OCI-LY7 (cell line): ENCODE data around the gene FBXO28. TPM values are rescaled to one million over a fixed set of nuclear protein-coding genes. Genes with fewer than 3 reads are reported as not detected.

Experiments used
- BruUV-seq: library from RNA; stranded (reverse); fragments of 400-500 nt; replicated peaks from 2 replicates; lab custom pipeline; 2021; lab: Mats Ljungman, UMichigan
- CTCF ChIA-PET: fragments of 300-600 bp; sonication (Branson Sonifier 250); formaldehyde crosslinking; loops from one replicate; lab custom pipeline; 2022; ENCODE audit warnings: antibody characterized with exemption; ENCODE audit not compliant: unreplicated experiment; lab: Charles Lee
- POLR2A ChIA-PET: fragments of 300-600 bp; sonication (Branson Sonifier 250); formaldehyde crosslinking; loops from one replicate; lab custom pipeline; 2022; ENCODE audit warnings: antibody characterized with exemption; lab: Charles Lee
- DNase-seq: peaks from one replicate; pipeline ENCODE4 v3.0.0-alpha.2; 2015; ENCODE audit warnings: low spot score
- H2AFZ ChIP-seq: fragments of 200-600 bp; sonication (generic), shearing (Covaris generic); 2 replicates; pipeline ENCODE4 v1.6.1; 2014; ENCODE audit warnings: mild to moderate bottlenecking, antibody characterized with exemption, low read length, moderate library complexity
- H3K27ac ChIP-seq: fragments of 200-600 bp; sonication (generic); 2 replicates; pipeline ENCODE4 v1.5.1; 2014; ENCODE audit warnings: mixed run types, low read depth, mild to moderate bottlenecking, moderate library complexity, low read length, inconsistent platforms; ENCODE audit not compliant: poor library complexity, severe bottlenecking
- H3K36me3 ChIP-seq: fragments of 200-600 bp; sonication (generic); 2 replicates; pipeline ENCODE4 v1.6.1; 2014; ENCODE audit warnings: mild to moderate bottlenecking, antibody characterized with exemption, low read length, moderate library complexity, mixed read lengths; ENCODE audit not compliant: insufficient read depth
- H3K4me1 ChIP-seq: fragments of 200-600 bp; sonication (generic); 2 replicates; pipeline ENCODE4 v1.5.1; 2014; ENCODE audit warnings: mild to moderate bottlenecking, low read length; ENCODE audit not compliant: insufficient read depth, poor library complexity, severe bottlenecking
- H3K4me2 ChIP-seq: fragments of 200-600 bp; sonication (generic); 2 replicates; pipeline ENCODE4 v1.6.1; 2014; ENCODE audit warnings: mild to moderate bottlenecking, low read length
- H3K4me3 ChIP-seq: fragments of 200-600 bp; sonication (generic); 2 replicates; pipeline ENCODE4 v1.5.1; 2014; ENCODE audit warnings: mild to moderate bottlenecking, low read depth, low read length; ENCODE audit not compliant: poor library complexity, severe bottlenecking
- H3K79me2 ChIP-seq: fragments of 200-600 bp; sonication (generic); 2 replicates; pipeline ENCODE4 v1.6.1; 2016; ENCODE audit warnings: low read depth, mild to moderate bottlenecking, low read length, moderate library complexity, mixed read lengths; ENCODE audit not compliant: insufficient read depth
- H3K9me2 ChIP-seq: fragments of 200-600 bp; sonication (generic); 2 replicates; pipeline ENCODE4 v1.6.1; 2016; ENCODE audit warnings: mild to moderate bottlenecking, low read length, mixed read lengths; ENCODE audit not compliant: insufficient read depth
- H3K9me3 ChIP-seq: fragments of 200-600 bp; sonication (generic); 2 replicates; pipeline ENCODE4 v1.6.1; 2014; ENCODE audit warnings: mild to moderate bottlenecking, mixed run types, low read length, mixed read lengths
- H4K20me1 ChIP-seq: fragments of 200-600 bp; sonication (generic); 2 replicates; pipeline ENCODE4 v1.6.1; 2014; ENCODE audit warnings: mild to moderate bottlenecking, antibody characterized with exemption, low read length, moderate library complexity, mixed read lengths; ENCODE audit not compliant: insufficient read depth
- CTCF ChIP-seq: fragments of 200-600 bp; sonication (generic); conservative IDR thresholded peaks from 2 replicates; pipeline ENCODE4 v1.5.1; 2014; ENCODE audit warnings: mild to moderate bottlenecking, antibody characterized with exemption, low read length, moderate library complexity, mixed read lengths
- EZH2phosphoT487 ChIP-seq: fragments of 200-600 bp; sonication (generic); IDR thresholded peaks from 2 replicates; pipeline ENCODE4 v1.6.1; 2018; ENCODE audit warnings: low read depth, borderline replicate concordance, mild to moderate bottlenecking, mixed run types, antibody characterized with exemption, low read length, moderate library complexity, mixed read lengths
- intact Hi-C: fragments of 100-400 bp; cut with micrococcal nuclease; formaldehyde crosslinking; loops from one replicate; pipeline ENCODE4 v1.10.0; 2022; ENCODE audit not compliant: unreplicated experiment
- total RNA-seq, 2 experiments: library from RNA; depleted of rRNA in 1 of 2; stranded (reverse); fragments of >200 nt in 1 of 2; shearing (Covaris generic) in 1 of 2; gene quantifications; 2 replicates each; pipeline ENCODE4 v1.2.3, GENCODE V29; 2014 to 2022

FBXO28 gene
- total RNA-seq, 2 experiments from 2014 or later: 20.1 to 23.3 TPM

GRCh38 chr1:224182057-224182865, 68.3 kb downstream of the FBXO28 start:
- ChIA-PET POLR2A (interaction anchor here (0.6 to 2.3 kb wide), 18 partner anchors 9 to 212 kb away, joined by 3 to 12 read pairs (median 4); no protein-coding TSS in a partner anchor), CTCF (no interaction called here)
- TSS peak; percentile 92 for BruUV-seq
- intact Hi-C loops: loop anchor here (2.0 to 10.0 kb wide), 6 partner anchors 63 to 337 kb away; partner anchors contain the start of genes FBXO28, TP53BP2 and WDR26
- peak; percentile 82 for DNase-seq
- H3K36me3 ChIP-seq: peaks cover 7% of the 10 kb centered on the region
- H3K9me3 ChIP-seq: peaks cover under 1% of the 10 kb centered on the region; the same call in 1 of the 2 replicates
- peak overlapping the region; percentile 75 for H3K4me3 ChIP-seq
- H3K4me1 ChIP-seq: peaks cover 37% of the 10 kb centered on the region
- H3K27ac ChIP-seq: peak overlapping the region; percentile 96
- H3K79me2 ChIP-seq: peaks cover 39% of the 10 kb centered on the region
- H4K20me1 ChIP-seq: no peaks in the 10 kb centered on the region
- H3K4me2 ChIP-seq: peak overlapping the region; percentile 66
- H3K9me2 ChIP-seq: no peaks in the 10 kb centered on the region
- H2AFZ ChIP-seq: peak overlapping the region; percentile 96
- TF ChIP-seq EZH2phosphoT487 (no peak), CTCF (0 out of 2 replicates have a peak, but pooled peaks have one; percentile 19)

GRCh38 chr1:224182866-224183590, 69.1 kb downstream of the FBXO28 start, which contains the start of gene DEGS1:
Gene DEGS1 (plus strand): TSS chr1:224183240. CDS start chr1:224183337, 97 bp downstream.
- intact Hi-C loops: loop anchor here (2.0 to 10.0 kb wide), 6 partner anchors 62 to 338 kb away; partner anchors contain the start of genes FBXO28, TP53BP2 and WDR26
- no TSS peak for BruUV-seq
- peak within 1 kb of the TSS; percentile 66 for H3K4me2 ChIP-seq
- H2AFZ ChIP-seq: peak within 1 kb of the TSS; percentile 96
- H3K4me1 ChIP-seq: peaks cover 41% of the 10 kb centered on the region
- peaks cover 7% of the 10 kb centered on the region; the same call in 1 of the 2 replicates for H3K9me3 ChIP-seq
- peak within 1 kb of the TSS; percentile 96 for H3K27ac ChIP-seq
- CTCF ChIA-PET: no interaction called here
- peak within 1 kb of the TSS; percentile 75 for H3K4me3 ChIP-seq
- POLR2A ChIA-PET: interaction anchor here (0.6 to 2.3 kb wide), 18 partner anchors 10 to 211 kb away, joined by 3 to 9 read pairs (median 4); no protein-coding TSS in a partner anchor
- peaks cover 14% of the 10 kb centered on the region for H3K36me3 ChIP-seq
- no peaks in the 10 kb centered on the region for H3K9me2 ChIP-seq
- DNase-seq: peak; percentile 92
- H4K20me1 ChIP-seq: no peaks in the 10 kb centered on the region
- peaks cover 47% of the 10 kb centered on the region for H3K79me2 ChIP-seq
- no peak for TF ChIP-seq CTCF
- no peak for TF ChIP-seq EZH2phosphoT487
